ENCODE results near the gene CCDC180.
"Not testable (repeated sequence)": the region's sequence is repeated elsewhere in the genome, so short reads cannot be mapped to it uniquely, and the experiment has no call there.

Gene CCDC180

GRCh38 chr9:97307500-97308163 lies at the start of gene CCDC180:
CCDC180 (plus strand) TSS chr9:97307659; CDS start chr9:97308064, 405 bp downstream.
- Mint-ChIP-seq H3K4me3 (no peak within 1 kb of the TSS), H3K4me1 (no peaks in the 10 kb centered on the region), H3K27me3 (no peaks in the 10 kb centered on the region), H3K27ac (ENCODE audit: low read depth) (no peak within 1 kb of the TSS), H3K9me3 (no peaks in the 10 kb centered on the region), H3K36me3 (ENCODE audit: insufficient read depth) (peaks cover 5% of the 10 kb centered on the region)
- no peak for ATAC-seq (replicated peaks; ENCODE audit: extremely low read depth, poor library complexity, severe bottlenecking)
- no peak for DNase-seq (ENCODE audit: low spot score in 2 of 2)

GRCh38 chr9:97259834-97260514 lies 47.5 kb upstream of the CCDC180 start:
- H3K27ac Mint-ChIP-seq (ENCODE audit: low read depth), result not testable (repeated sequence)

GRCh38 chr9:97271292-97271691 lies 36.2 kb upstream of the CCDC180 start:
- Mint-ChIP-seq H3K36me3 (ENCODE audit: insufficient read depth) (no peaks in the 10 kb centered on the region), H3K27ac (ENCODE audit: low read depth) (peak overlapping the region; percentile 45), H3K27me3 (no peaks in the 10 kb centered on the region), H3K4me3 (no peak overlapping the region), H3K9me3 (no peaks in the 10 kb centered on the region), H3K4me1 (peaks cover 34% of the 10 kb centered on the region)
- DNase-seq (ENCODE audit: low spot score in 2 of 2) (no peak), ATAC-seq (replicated peaks; ENCODE audit: extremely low read depth, poor library complexity, severe bottlenecking) (no peak)

More at GRCh38 chr9:97259834-97260514, 47.5 kb upstream of the CCDC180 start:
- not testable (repeated sequence) for ATAC-seq (replicated peaks; ENCODE audit: extremely low read depth, poor library complexity, severe bottlenecking); H3K4me1 Mint-ChIP-seq; H3K36me3 Mint-ChIP-seq (ENCODE audit: insufficient read depth); H3K9me3 Mint-ChIP-seq; DNase-seq (ENCODE audit: low spot score in 2 of 2); H3K27me3 Mint-ChIP-seq; H3K4me3 Mint-ChIP-seq

GRCh38 chr9:97272072-97272471 lies 35.4 kb upstream of the CCDC180 start:
- Mint-ChIP-seq H3K4me1 (peaks cover 34% of the 10 kb centered on the region), H3K4me3 (no peak overlapping the region), H3K36me3 (ENCODE audit: insufficient read depth) (no peaks in the 10 kb centered on the region), H3K9me3 (no peaks in the 10 kb centered on the region), H3K27ac (ENCODE audit: low read depth) (peak overlapping the region; percentile 45), H3K27me3 (no peaks in the 10 kb centered on the region)
- ATAC-seq (replicated peaks; ENCODE audit: extremely low read depth, poor library complexity, severe bottlenecking) (no peak), DNase-seq (ENCODE audit: low spot score in 2 of 2) (no peak)

GRCh38 chr9:97276310-97276852 lies 31.1 kb upstream of the CCDC180 start:
- Mint-ChIP-seq H3K27ac (ENCODE audit: low read depth) (no peak overlapping the region), H3K27me3 (no peaks in the 10 kb centered on the region), H3K36me3 (ENCODE audit: insufficient read depth) (peaks cover 18% of the 10 kb centered on the region), H3K9me3 (no peaks in the 10 kb centered on the region), H3K4me3 (no peak overlapping the region), H3K4me1 (peaks cover 15% of the 10 kb centered on the region)
- DNase-seq (ENCODE audit: low spot score in 2 of 2), result no peak
- ATAC-seq (replicated peaks; ENCODE audit: extremely low read depth, poor library complexity, severe bottlenecking), result no peak

GRCh38 chr9:97277953-97278352 lies 29.5 kb upstream of the CCDC180 start:
- no peaks in the 10 kb centered on the region for H3K27me3 Mint-ChIP-seq
- H3K27ac Mint-ChIP-seq (ENCODE audit: low read depth), result no peak overlapping the region
- no peak overlapping the region for H3K4me3 Mint-ChIP-seq
- ATAC-seq (replicated peaks; ENCODE audit: extremely low read depth, poor library complexity, severe bottlenecking), result no peak
- no peaks in the 10 kb centered on the region for H3K9me3 Mint-ChIP-seq
- peaks cover 6% of the 10 kb centered on the region for H3K4me1 Mint-ChIP-seq
- H3K36me3 Mint-ChIP-seq (ENCODE audit: insufficient read depth), result peaks cover 20% of the 10 kb centered on the region
- no peak for DNase-seq (ENCODE audit: low spot score in 2 of 2)

GRCh38 chr9:97280755-97281330 lies 26.6 kb upstream of the CCDC180 start:
- H3K27ac Mint-ChIP-seq (ENCODE audit: low read depth), result no peak overlapping the region

GRCh38 chr9:97283768-97284167 lies 23.7 kb upstream of the CCDC180 start:
- Mint-ChIP-seq H3K36me3 (ENCODE audit: insufficient read depth) (peaks cover 25% of the 10 kb centered on the region), H3K9me3 (no peaks in the 10 kb centered on the region), H3K27ac (ENCODE audit: low read depth) (no peak overlapping the region), H3K4me1 (no peaks in the 10 kb centered on the region), H3K4me3 (no peak overlapping the region), H3K27me3 (no peaks in the 10 kb centered on the region)
- DNase-seq (ENCODE audit: low spot score in 2 of 2) (no peak), ATAC-seq (replicated peaks; ENCODE audit: extremely low read depth, poor library complexity, severe bottlenecking) (no peak)

More at GRCh38 chr9:97280755-97281330, 26.6 kb upstream of the CCDC180 start:
- H3K9me3 Mint-ChIP-seq, result no peaks in the 10 kb centered on the region
- peaks cover 4% of the 10 kb centered on the region for H3K4me1 Mint-ChIP-seq
- no peak for ATAC-seq (replicated peaks; ENCODE audit: extremely low read depth, poor library complexity, severe bottlenecking)
- H3K4me3 Mint-ChIP-seq, result no peak overlapping the region
- peaks cover 23% of the 10 kb centered on the region for H3K36me3 Mint-ChIP-seq (ENCODE audit: insufficient read depth)
- H3K27me3 Mint-ChIP-seq, result no peaks in the 10 kb centered on the region
- no peak for DNase-seq (ENCODE audit: low spot score in 2 of 2)

- peaks cover 25% of the 10 kb centered on the region for H3K36me3 Mint-ChIP-seq (ENCODE audit: insufficient read depth)
Measured at GRCh38 chr9:97284798-97285197, 22.7 kb upstream of the CCDC180 start.

GRCh38 chr9:97292200-97292599 lies 15.3 kb upstream of the CCDC180 start:
- Mint-ChIP-seq H3K4me1 (no peaks in the 10 kb centered on the region), H3K9me3 (peaks cover 2% of the 10 kb centered on the region), H3K27me3 (no peaks in the 10 kb centered on the region), H3K36me3 (ENCODE audit: insufficient read depth) (peaks cover 20% of the 10 kb centered on the region), H3K27ac (ENCODE audit: low read depth) (peak overlapping the region; percentile 13), H3K4me3 (no peak overlapping the region)
- DNase-seq (ENCODE audit: low spot score in 2 of 2), result no peak
- no peak for ATAC-seq (replicated peaks; ENCODE audit: extremely low read depth, poor library complexity, severe bottlenecking)

More at GRCh38 chr9:97284798-97285197, 22.7 kb upstream of the CCDC180 start:
- no peak for DNase-seq (ENCODE audit: low spot score in 2 of 2)
- H3K4me3 Mint-ChIP-seq, result no peak overlapping the region
- H3K27me3 Mint-ChIP-seq, result no peaks in the 10 kb centered on the region
- ATAC-seq (replicated peaks; ENCODE audit: extremely low read depth, poor library complexity, severe bottlenecking), result no peak
- H3K27ac Mint-ChIP-seq (ENCODE audit: low read depth), result no peak overlapping the region
- no peaks in the 10 kb centered on the region for H3K4me1 Mint-ChIP-seq
- no peaks in the 10 kb centered on the region for H3K9me3 Mint-ChIP-seq

GRCh38 chr9:97293207-97293721 lies 14.2 kb upstream of the CCDC180 start:
- H3K9me3 Mint-ChIP-seq, result peaks cover 8% of the 10 kb centered on the region
- H3K4me1 Mint-ChIP-seq, result no peaks in the 10 kb centered on the region
- peaks cover 14% of the 10 kb centered on the region for H3K36me3 Mint-ChIP-seq (ENCODE audit: insufficient read depth)
- no peaks in the 10 kb centered on the region for H3K27me3 Mint-ChIP-seq
- H3K27ac Mint-ChIP-seq (ENCODE audit: low read depth), result peak overlapping the region; percentile 13
- ATAC-seq (replicated peaks; ENCODE audit: extremely low read depth, poor library complexity, severe bottlenecking) (no peak), DNase-seq (ENCODE audit: low spot score in 2 of 2) (no peak)
- H3K4me3 Mint-ChIP-seq, result no peak overlapping the region

GRCh38 chr9:97293818-97294217 lies 13.6 kb upstream of the CCDC180 start:
- Mint-ChIP-seq H3K27me3 (no peaks in the 10 kb centered on the region), H3K9me3 (peaks cover 8% of the 10 kb centered on the region), H3K36me3 (ENCODE audit: insufficient read depth) (peaks cover 13% of the 10 kb centered on the region), H3K4me3 (no peak overlapping the region), H3K4me1 (no peaks in the 10 kb centered on the region), H3K27ac (ENCODE audit: low read depth) (no peak overlapping the region)
- no peak for DNase-seq (ENCODE audit: low spot score in 2 of 2)
- no peak for ATAC-seq (replicated peaks; ENCODE audit: extremely low read depth, poor library complexity, severe bottlenecking)

Data from central memory CD8-positive, alpha-beta T cell (primary cell).